Activated naive CD4-positive, alpha-beta T cell treated with anti-CD3 and anti-CD28 coated beads, Interleukin-2, amount 50 U/mL, for 72 hours (primary cell): ENCODE data around the gene KIF21A. TPM values are rescaled to one million over a fixed set of nuclear protein-coding genes. Genes with fewer than 3 reads are reported as not detected.
A peak's percentile ranks its signal among the peaks of the same experiment; 100 is the strongest.

Experiments used
- ATAC-seq, 2 donors: fragments of 150-1000 bp; cut with Tn5 transposase; 2 replicates each; pipeline ENCODE4 v1.10.0; 2021; ENCODE audit warnings: mild to moderate bottlenecking in 2 of 2, moderate library complexity in 2 of 2
- DNase-seq, 2 donors: peaks; one replicate each; pipeline ENCODE4 v3.0.0; 2021 to 2022; ENCODE audit warnings: low spot score in 2 of 2
- H3K27ac Mint-ChIP-seq, 2 donors: one replicate each; pipeline ENCODE4 v1.8.0; 2022; ENCODE audit warnings: mild to moderate bottlenecking in 2 of 2, mixed read lengths in 2 of 2
- H3K36me3 Mint-ChIP-seq, 2 donors: one replicate each; pipeline ENCODE4 v1.8.0; 2022; ENCODE audit warnings: mixed read lengths in 2 of 2
- H3K9me3 Mint-ChIP-seq, 2 donors: one replicate each; pipeline ENCODE4 v1.8.0; 2022; ENCODE audit warnings: mixed read lengths in 2 of 2
- total RNA-seq, 2 donors: library from RNA; stranded (reverse); gene quantifications; one replicate each; pipeline ENCODE4 v1.2.3, GENCODE V29; 2022

KIF21A gene
- total RNA-seq, 2 donors from 2014 or later: 16.1 to 16.8 TPM

GRCh38 chr12:39404000-39404399, 38.9 kb downstream of the KIF21A start:
- Mint-ChIP-seq H3K27ac (no peak overlapping the region), H3K36me3 (no peaks in the 10 kb centered on the region), H3K9me3 (no peaks in the 10 kb centered on the region)
- DNase-seq (no peak), ATAC-seq (no peak)

GRCh38 chr12:39403376-39403775, 39.5 kb downstream of the KIF21A start:
- Mint-ChIP-seq H3K27ac (no peak overlapping the region), H3K36me3 (no peaks in the 10 kb centered on the region), H3K9me3 (no peaks in the 10 kb centered on the region)
- ATAC-seq: no peak
- DNase-seq: no peak

GRCh38 chr12:39402922-39403321, 40.0 kb downstream of the KIF21A start:
- ATAC-seq (peak; percentile 84 to 97), DNase-seq (peak in 1 of 2 donors; percentile 3)
- Mint-ChIP-seq H3K36me3 (no peaks in the 10 kb centered on the region), H3K9me3 (no peaks in the 10 kb centered on the region), H3K27ac (no peak overlapping the region)

GRCh38 chr12:39401459-39401858, 41.5 kb downstream of the KIF21A start:
- no peak overlapping the region for H3K27ac Mint-ChIP-seq
- H3K36me3 Mint-ChIP-seq: no peaks in the 10 kb centered on the region
- H3K9me3 Mint-ChIP-seq: no peaks in the 10 kb centered on the region
- no peak for ATAC-seq
- DNase-seq: no peak

- H3K9me3 Mint-ChIP-seq: peaks cover 4 to 6% of the 10 kb centered on the region in 2 donors
- no peak overlapping the region for H3K27ac Mint-ChIP-seq
- ATAC-seq (no peak), DNase-seq (no peak)
- H3K36me3 Mint-ChIP-seq: no peaks in the 10 kb centered on the region
Observed at GRCh38 chr12:39395866-39396265, 47.1 kb downstream of the KIF21A start.

- Mint-ChIP-seq H3K9me3 (peaks cover 4 to 6% of the 10 kb centered on the region in 2 donors), H3K36me3 (no peaks in the 10 kb centered on the region), H3K27ac (no peak overlapping the region)
- no peak for DNase-seq
- no peak for ATAC-seq
Observed at GRCh38 chr12:39393890-39394289, 49.0 kb downstream of the KIF21A start.

- Mint-ChIP-seq H3K36me3 (no peaks in the 10 kb centered on the region), H3K27ac (no peak overlapping the region), H3K9me3 (peaks cover 4 to 6% of the 10 kb centered on the region in 2 donors)
- ATAC-seq (no peak), DNase-seq (no peak)
Observed at GRCh38 chr12:39393179-39393578, 49.7 kb downstream of the KIF21A start.

- no peak for DNase-seq
- Mint-ChIP-seq H3K9me3 (peaks cover 4 to 6% of the 10 kb centered on the region in 2 donors), H3K36me3 (no peaks in the 10 kb centered on the region), H3K27ac (no peak overlapping the region)
- no peak for ATAC-seq
Observed at GRCh38 chr12:39392154-39392925, 50.6 kb downstream of the KIF21A start.

- H3K27ac Mint-ChIP-seq: no peak overlapping the region
- DNase-seq (no peak), ATAC-seq (no peak)
- peaks cover 1 to 4% of the 10 kb centered on the region in 2 donors for H3K9me3 Mint-ChIP-seq
- no peaks in the 10 kb centered on the region for H3K36me3 Mint-ChIP-seq
Observed at GRCh38 chr12:39390752-39391151, 52.2 kb downstream of the KIF21A start.

- H3K36me3 Mint-ChIP-seq: no peaks in the 10 kb centered on the region
- no peak overlapping the region for H3K27ac Mint-ChIP-seq
- ATAC-seq: no peak
- DNase-seq: no peak
- H3K9me3 Mint-ChIP-seq: no peaks in the 10 kb centered on the region
Observed at GRCh38 chr12:39389399-39390150, 53.3 kb downstream of the KIF21A start.

- no peak for ATAC-seq
- DNase-seq: no peak
- Mint-ChIP-seq H3K9me3 (no peaks in the 10 kb centered on the region), H3K27ac (no peak overlapping the region), H3K36me3 (no peaks in the 10 kb centered on the region)
Observed at GRCh38 chr12:39386335-39386734, 56.6 kb downstream of the KIF21A start.

- Mint-ChIP-seq H3K9me3 (no peaks in the 10 kb centered on the region), H3K36me3 (no peaks in the 10 kb centered on the region), H3K27ac (no peak overlapping the region)
- DNase-seq (no peak), ATAC-seq (no peak)
Observed at GRCh38 chr12:39383114-39383513, 59.8 kb downstream of the KIF21A start.

- H3K36me3 Mint-ChIP-seq: no peaks in the 10 kb centered on the region
- H3K9me3 Mint-ChIP-seq: no peaks in the 10 kb centered on the region
- no peak for DNase-seq
- H3K27ac Mint-ChIP-seq: no peak overlapping the region
- no peak for ATAC-seq
Observed at GRCh38 chr12:39380090-39380489, 62.8 kb downstream of the KIF21A start.

- H3K27ac Mint-ChIP-seq: no peak overlapping the region
- no peaks in the 10 kb centered on the region for H3K36me3 Mint-ChIP-seq
- ATAC-seq (no peak), DNase-seq (no peak)
- no peaks in the 10 kb centered on the region for H3K9me3 Mint-ChIP-seq
Observed at GRCh38 chr12:39378341-39378740, 64.6 kb downstream of the KIF21A start.

GRCh38 chr12:39375206-39375808, 67.6 kb downstream of the KIF21A start:
- no peak overlapping the region for H3K27ac Mint-ChIP-seq
- no peaks in the 10 kb centered on the region for H3K36me3 Mint-ChIP-seq
- DNase-seq (no peak), ATAC-seq (no peak)
- H3K9me3 Mint-ChIP-seq: no peaks in the 10 kb centered on the region

GRCh38 chr12:39372929-39373328, 70.0 kb downstream of the KIF21A start:
- ATAC-seq: peak; percentile 89 to 94
- Mint-ChIP-seq H3K9me3 (no peaks in the 10 kb centered on the region), H3K36me3 (no peaks in the 10 kb centered on the region), H3K27ac (no peak overlapping the region)
- DNase-seq: peak in 1 of 2 donors; percentile 5

GRCh38 chr12:39372204-39372925, 70.6 kb downstream of the KIF21A start:
- DNase-seq (no peak), ATAC-seq (peak; percentile 50 to 76)
- no peaks in the 10 kb centered on the region for H3K36me3 Mint-ChIP-seq
- H3K27ac Mint-ChIP-seq: no peak overlapping the region
- no peaks in the 10 kb centered on the region for H3K9me3 Mint-ChIP-seq
